GM23338 (cell line): ENCODE results near the gene OR10A2. TPM values are rescaled to one million over a fixed set of nuclear protein-coding genes. Genes with fewer than 3 reads are reported as not detected.

Experiments
- ATAC-seq: fragments of 200-7000 bp; cut with Tn5 transposase; 3 replicates; pipeline ENCODE4 v1.9.1; 2020
- DNase-seq: peaks from one replicate; pipeline ENCODE4 v3.0.0-alpha.2; 2015; ENCODE audit warnings: low spot score
- H2AFZ ChIP-seq: fragments of 200-600 bp; sonication (generic); 2 replicates; pipeline ENCODE4 v1.8.0; 2016; ENCODE audit warnings: antibody characterized with exemption, mild to moderate bottlenecking, moderate library complexity
- H3F3A ChIP-seq: fragments of 200-600 bp; sonication (generic); replicated peaks from 2 replicates; pipeline ENCODE4 v1.8.0; 2017; ENCODE audit warnings: antibody characterized with exemption, mixed run types, low read depth
- H3K27ac ChIP-seq: fragments of 200-600 bp; sonication (generic); 2 replicates; pipeline ENCODE4 v1.6.1; 2016; ENCODE audit warnings: low read depth
- H3K27me3 ChIP-seq: fragments of 200-600 bp; sonication (generic); 2 replicates; pipeline ENCODE4 v1.8.0; 2016; ENCODE audit warnings: mild to moderate bottlenecking, mixed run types, moderate library complexity; ENCODE audit not compliant: insufficient read depth
- H3K36me3 ChIP-seq: fragments of 200-600 bp; sonication (generic); 2 replicates; pipeline ENCODE4 v1.8.0; 2016; ENCODE audit warnings: mild to moderate bottlenecking; ENCODE audit not compliant: insufficient read depth
- H3K4me1 ChIP-seq: fragments of 200-600 bp; sonication (generic); 2 replicates; pipeline ENCODE4 v1.8.0; 2016; ENCODE audit warnings: mild to moderate bottlenecking, moderate library complexity; ENCODE audit not compliant: insufficient read depth
- H3K4me2 ChIP-seq: fragments of 200-600 bp; sonication (generic); 2 replicates; pipeline ENCODE4 v1.7.1; 2017; ENCODE audit warnings: mixed run types
- H3K4me3 ChIP-seq: fragments of 200-600 bp; sonication (generic); 2 replicates; pipeline ENCODE4 v1.6.1; 2016; ENCODE audit warnings: mixed run types
- H3K79me2 ChIP-seq: fragments of 200-600 bp; sonication (generic); replicated peaks from 2 replicates; pipeline ENCODE4 v1.8.0; 2017; ENCODE audit warnings: mild to moderate bottlenecking; ENCODE audit not compliant: insufficient read depth
- H3K9me2 ChIP-seq: fragments of 200-600 bp; sonication (generic); 2 replicates; pipeline ENCODE4 v1.8.0; 2017; ENCODE audit not compliant: insufficient read depth
- H4K20me1 ChIP-seq: fragments of 200-600 bp; sonication (generic); replicated peaks from 2 replicates; pipeline ENCODE4 v1.8.0; 2017; ENCODE audit warnings: mild to moderate bottlenecking; ENCODE audit not compliant: insufficient read depth
- H3K27ac Mint-ChIP-seq: 2 replicates; pipeline ENCODE4 v1.8.0; 2020; ENCODE audit warnings: inconsistent platforms, mild to moderate bottlenecking, moderate library complexity, mixed read lengths
- H3K27me3 Mint-ChIP-seq: 3 replicates; pipeline ENCODE4 v1.8.0; 2022; ENCODE audit warnings: low read depth, mild to moderate bottlenecking, moderate library complexity, mixed read lengths, inconsistent platforms; ENCODE audit not compliant: insufficient read depth, poor library complexity
- H3K36me3 Mint-ChIP-seq: 3 replicates; pipeline ENCODE4 v1.8.0; 2021; ENCODE audit warnings: low read depth, mild to moderate bottlenecking, inconsistent platforms, moderate library complexity, mixed read lengths
- H3K4me1 Mint-ChIP-seq: 3 replicates; pipeline ENCODE4 v1.8.0; 2020; ENCODE audit warnings: mild to moderate bottlenecking, inconsistent platforms, mixed read lengths
- H3K4me3 Mint-ChIP-seq: 3 replicates; pipeline ENCODE4 v1.8.0; 2021; ENCODE audit warnings: moderate library complexity, mild to moderate bottlenecking, inconsistent platforms, mixed read lengths
- H3K9me3 Mint-ChIP-seq: 3 replicates; pipeline ENCODE4 v1.8.0; 2020; ENCODE audit warnings: moderate library complexity, mild to moderate bottlenecking, inconsistent platforms, mixed read lengths
- CTCF ChIP-seq, 2 experiments: fragments of 200-600 bp in 1 of 2; sonication (generic) in 1 of 2; conservative IDR thresholded peaks; 2 replicates each; pipeline versions ENCODE4 v1.5.1 to v1.6.1; 2016 to 2017; ENCODE audit warnings: antibody characterized with exemption in 2 of 2, low read depth in 2 of 2, mild to moderate bottlenecking in 2 of 2, moderate library complexity in 1 of 2
- ETS1 ChIP-seq: IDR thresholded peaks from 2 replicates; pipeline ENCODE4 v1.6.1; 2016; ENCODE audit warnings: antibody characterized with exemption
- EZH2phosphoT487 ChIP-seq: fragments of 200-600 bp; sonication (generic); IDR thresholded peaks from one replicate; pipeline ENCODE4 v1.8.1; 2018; ENCODE audit warnings: antibody characterized with exemption; ENCODE audit not compliant: unreplicated experiment
- JUNB ChIP-seq: IDR thresholded peaks from one replicate; pipeline ENCODE4 v1.6.1; 2016; ENCODE audit warnings: antibody characterized with exemption; ENCODE audit not compliant: unreplicated experiment
- POLR2AphosphoS5 ChIP-seq: IDR thresholded peaks from 2 replicates; pipeline ENCODE4 v1.6.1; 2016; ENCODE audit warnings: antibody characterized with exemption, low read depth
- ZNF462 ChIP-seq: fragments of 250-450 bp; sonication (Bioruptor Pico); IDR thresholded peaks from 2 replicates; pipeline ENCODE4 v1.5.0; 2020; ENCODE audit warnings: mild to moderate bottlenecking, moderate library complexity
- polyA plus RNA-seq: library from polyadenylated mRNA; unstranded; fragments of >200 nt; fragmentation: Nextera tagmentation; extraction: Ambion mirVana; gene quantifications from 2 replicates; pipeline ENCODE4 v1.2.1, GENCODE V29; 2016
- total RNA-seq: library from RNA; depleted of rRNA; stranded (reverse); fragments of >200 nt; shearing (Covaris generic); gene quantifications from 2 replicates; pipeline ENCODE4 v1.2.3, GENCODE V29; 2014

Gene OR10A2
- total and polyA plus RNA-seq, 2 experiments from 2014 or later = 0.27 TPM; not detected in 1

- H3K9me2 ChIP-seq = no peaks in the 10 kb centered on the region
- H3K4me1 ChIP-seq = no peaks in the 10 kb centered on the region
- no peak overlapping the region for H3K27ac ChIP-seq
- no peak overlapping the region for H3K4me3 ChIP-seq
- ATAC-seq (peak; percentile 62), DNase-seq (peak; percentile 39)
- H3K79me2 ChIP-seq = no peaks in the 10 kb centered on the region
- no peak for TF ChIP-seq JUNB
- peak; percentile 14 to 25; a peak in 2 of 4 replicates for TF ChIP-seq CTCF (conservative IDR thresholded peaks at IDR 0.05; ENCODE audit: low read depth in 2 of 2)
- TF ChIP-seq EZH2phosphoT487 = no peak
- no peak overlapping the region for H2AFZ ChIP-seq
- no peaks in the 10 kb centered on the region for H4K20me1 ChIP-seq
- no peaks in the 10 kb centered on the region for H3K36me3 ChIP-seq
- no peaks in the 10 kb centered on the region for H3K27me3 Mint-ChIP-seq
- no peak overlapping the region for H3K4me2 ChIP-seq
- no peak overlapping the region for H3K4me3 Mint-ChIP-seq
- no peak overlapping the region for H3K27ac Mint-ChIP-seq
- H3K9me3 Mint-ChIP-seq = no peaks in the 10 kb centered on the region
- H3F3A ChIP-seq = no peaks in the 10 kb centered on the region
- no peaks in the 10 kb centered on the region for H3K36me3 Mint-ChIP-seq
- H3K4me1 Mint-ChIP-seq = no peaks in the 10 kb centered on the region
- H3K27me3 ChIP-seq = no peaks in the 10 kb centered on the region
These were observed 31.2 kb downstream of the OR10A2 start for GRCh38 chr11:6894097-6894496.

- H3K4me1 ChIP-seq = no peaks in the 10 kb centered on the region
- Mint-ChIP-seq H3K4me3 (no peak overlapping the region), H3K27me3 (no peaks in the 10 kb centered on the region), H3K9me3 (no peaks in the 10 kb centered on the region), H3K4me1 (no peaks in the 10 kb centered on the region), H3K27ac (no peak overlapping the region), H3K36me3 (no peaks in the 10 kb centered on the region)
- H3K79me2 ChIP-seq = no peaks in the 10 kb centered on the region
- H3K4me2 ChIP-seq = no peak overlapping the region
- no peak overlapping the region for H3K4me3 ChIP-seq
- no peaks in the 10 kb centered on the region for H3K36me3 ChIP-seq
- H3F3A ChIP-seq = no peaks in the 10 kb centered on the region
- DNase-seq = no peak
- H3K27ac ChIP-seq = no peak overlapping the region
- H3K27me3 ChIP-seq = no peaks in the 10 kb centered on the region
- H3K9me2 ChIP-seq = no peaks in the 10 kb centered on the region
- ATAC-seq = no peak
- no peaks in the 10 kb centered on the region for H4K20me1 ChIP-seq
- H2AFZ ChIP-seq = no peak overlapping the region
- TF ChIP-seq CTCF (conservative IDR thresholded peaks at IDR 0.05; ENCODE audit: low read depth in 2 of 2) = no peak
- no peak for TF ChIP-seq ETS1
- no peak for TF ChIP-seq POLR2AphosphoS5
- no peak for TF ChIP-seq ZNF462
- TF ChIP-seq JUNB = no peak
These were observed 32.2 kb downstream of the OR10A2 start for GRCh38 chr11:6895010-6895409.
